ENCODE measurements around the gene CFAP20DC. TPM values are rescaled to one million over a fixed set of nuclear protein-coding genes. Genes with fewer than 3 reads are reported as not detected.

CFAP20DC gene
- total RNA-seq, 2 experiments from 2014 or later = 0.99 to 2.0 TPM

- peaks cover 3% of the 10 kb centered on the region for H3K36me3 Mint-ChIP-seq (ENCODE audit: low read depth)
- H3K27ac Mint-ChIP-seq = no peak overlapping the region
- no peak overlapping the region for H3K4me3 Mint-ChIP-seq
- DNase-seq = no peak
- ChIA-PET CTCF (no interaction called here), POLR2A (interaction anchor here (0.6 to 0.7 kb wide), 2 partner anchors 61 to 77 kb away, joined by 3 to 6 read pairs; no protein-coding TSS in a partner anchor)
- H3K4me1 Mint-ChIP-seq = peaks cover 27% of the 10 kb centered on the region
- no peaks in the 10 kb centered on the region for H3K27me3 Mint-ChIP-seq
- H3K9me3 Mint-ChIP-seq = peaks cover 18% of the 10 kb centered on the region
Measured at GRCh38 chr3:58693940-58694850, 355.6 kb downstream of the CFAP20DC start.

- Mint-ChIP-seq H3K9me3 (peaks cover 21% of the 10 kb centered on the region), H3K27me3 (no peaks in the 10 kb centered on the region), H3K4me3 (no peak overlapping the region), H3K27ac (no peak overlapping the region), H3K4me1 (peaks cover 24% of the 10 kb centered on the region), H3K36me3 (ENCODE audit: low read depth) (peaks cover 3% of the 10 kb centered on the region)
- no peak for DNase-seq
- ChIA-PET CTCF (no interaction called here), POLR2A (no interaction called here)
Measured at GRCh38 chr3:58692484-58692883, 357.3 kb downstream of the CFAP20DC start.

Measured in activated CD4-positive, alpha-beta T cell treated with anti-CD3 and anti-CD28 coated beads, Interleukin-2, amount 10 ng/mL, durations not matched to agents 7 days and 5 days (primary cell).